Activated CD4-positive, alpha-beta T cell treated with anti-CD3 and anti-CD28 coated beads, Interleukin-2, Interleukin-6, amounts not matched to agents 100 ng/mL and 50 ng/mL, durations not matched to agents 16 hours and 8 hours (primary cell): ENCODE results near the gene RHCE.
A peak's percentile ranks its signal among the peaks of the same experiment; 100 is the strongest.
"Not testable (repeated sequence)": the region's sequence is repeated elsewhere in the genome, so short reads cannot be mapped to it uniquely, and the experiment has no call there.

ENCODE experiments used
- DNase-seq: peaks from one replicate; pipeline ENCODE4 v3.0.0-alpha.2; 2020

Gene RHCE

DNA sequence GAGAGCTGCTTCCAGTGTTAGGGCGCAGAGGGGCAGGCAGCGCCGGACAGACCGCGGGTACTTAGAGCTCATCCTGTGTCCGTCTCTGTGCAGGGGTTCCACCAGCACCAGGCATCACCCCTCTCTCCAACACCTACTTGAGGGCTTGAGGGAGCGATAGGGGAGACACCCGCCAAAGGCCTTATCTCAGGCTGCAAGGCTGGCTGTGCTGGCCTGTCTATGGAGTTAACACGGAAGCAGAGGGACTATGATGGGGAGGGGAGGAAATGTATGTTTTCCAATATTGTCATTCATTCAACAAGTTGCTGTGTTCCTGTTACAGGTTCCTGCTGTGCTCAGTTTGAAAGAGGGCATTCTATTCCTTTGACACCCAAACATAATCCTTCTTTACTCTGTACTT is at the start of gene RHCE:
RHCE (minus strand) TSS at position 111 of the 400 bp plus-strand sequence; CDS start at position 72, 39 bp downstream.
- DNase-seq, result not testable (repeated sequence)

DNA sequence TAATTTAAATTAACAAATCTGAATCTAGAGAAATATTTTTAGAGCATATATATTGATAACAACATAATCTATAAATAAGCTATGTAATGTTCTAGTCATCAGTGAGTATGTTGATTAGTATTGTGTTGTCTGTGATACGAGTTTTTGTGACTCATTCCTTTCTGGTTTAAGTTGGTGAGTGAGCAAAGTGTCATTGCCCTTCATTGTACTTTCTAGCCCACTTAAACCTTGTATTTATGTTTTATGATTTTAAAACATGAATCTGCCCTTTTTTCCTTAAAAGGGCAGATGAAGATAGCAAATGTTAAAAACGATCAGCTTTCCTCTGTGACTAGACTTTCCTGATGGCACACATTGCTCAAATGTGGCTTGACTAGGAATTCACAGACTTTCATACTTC is 48.6 kb upstream of the RHCE start:
- DNase-seq, result no peak

DNA sequence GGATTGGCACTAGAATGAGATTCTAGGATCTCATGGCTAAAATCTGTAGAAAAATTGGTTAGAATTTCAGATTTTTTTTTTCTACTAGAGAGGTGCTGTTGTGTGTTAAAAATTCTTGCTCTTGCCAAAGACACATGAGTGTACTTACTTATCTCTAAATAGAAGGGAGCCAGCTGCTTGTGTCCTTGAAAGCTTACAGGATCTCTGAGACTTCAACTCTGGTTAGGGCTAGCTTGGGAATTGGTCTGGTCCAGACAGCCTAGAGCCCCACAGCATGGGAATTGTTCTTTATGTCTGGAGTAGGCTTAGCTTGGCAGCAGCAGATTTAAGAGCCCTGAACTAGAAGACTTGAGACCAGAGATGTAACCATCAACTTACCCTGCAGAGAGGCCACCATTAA is 47.4 kb upstream of the RHCE start:
- DNase-seq, result no peak

DNA sequence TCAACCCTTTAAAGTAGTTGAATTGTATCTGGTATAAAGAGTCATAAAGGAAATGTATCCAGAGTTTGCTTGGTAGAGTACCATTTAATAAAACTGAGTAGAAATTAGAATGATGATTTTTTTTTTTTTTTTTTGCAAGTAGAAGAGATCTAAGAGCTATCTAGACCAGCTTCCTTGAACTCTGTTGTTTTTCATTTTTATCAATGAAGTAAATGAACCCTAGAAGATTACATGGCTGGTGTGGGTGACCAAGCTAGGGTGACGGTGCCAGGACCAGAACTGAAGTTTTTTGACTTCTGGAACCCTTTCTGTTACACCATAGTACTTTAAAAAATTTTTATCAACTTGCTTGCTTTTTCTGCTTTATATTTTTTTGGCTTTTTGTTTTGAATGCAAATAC is 47.0 kb upstream of the RHCE start:
- DNase-seq, result no peak

DNA sequence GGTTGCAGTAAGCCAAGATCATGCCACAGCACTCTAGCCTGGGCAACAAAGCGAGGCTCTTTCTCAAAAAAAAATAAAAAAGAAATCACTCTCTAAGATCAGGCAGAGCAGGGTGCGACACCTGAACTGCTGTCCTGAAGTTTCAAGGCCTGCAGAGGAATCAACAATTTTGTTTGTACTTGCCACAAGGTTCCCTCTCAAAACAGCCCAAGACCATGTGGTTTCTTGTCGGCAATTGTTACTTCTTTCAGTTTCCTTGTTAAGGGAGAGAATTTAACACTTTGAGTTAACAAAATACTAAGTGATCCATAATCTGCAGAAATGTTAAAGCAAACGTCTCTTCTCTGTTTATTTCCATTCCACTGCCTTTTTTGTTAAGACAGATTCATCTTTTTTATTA is 46.6 kb upstream of the RHCE start:
- peak; percentile 12 for DNase-seq

DNA sequence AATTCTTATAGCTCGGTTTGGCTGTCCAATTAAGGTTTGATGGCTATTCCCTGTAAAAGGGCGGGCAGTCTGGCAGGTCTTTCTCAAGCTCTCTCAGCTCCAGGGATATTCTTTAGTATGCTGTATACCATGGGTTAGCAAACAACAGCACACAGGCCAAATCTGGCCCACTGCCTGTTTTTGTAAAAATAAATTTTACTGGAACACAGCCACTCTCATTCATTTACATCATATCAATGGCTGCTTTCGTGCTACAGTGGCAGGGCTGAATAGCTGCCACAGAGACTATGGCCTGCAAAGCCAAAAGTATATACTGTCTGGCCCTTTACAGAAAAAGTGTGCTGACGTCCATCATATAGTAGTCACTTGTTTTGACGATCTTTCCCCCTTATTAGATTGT is 42.1 kb upstream of the RHCE start:
- DNase-seq, result no peak

DNA sequence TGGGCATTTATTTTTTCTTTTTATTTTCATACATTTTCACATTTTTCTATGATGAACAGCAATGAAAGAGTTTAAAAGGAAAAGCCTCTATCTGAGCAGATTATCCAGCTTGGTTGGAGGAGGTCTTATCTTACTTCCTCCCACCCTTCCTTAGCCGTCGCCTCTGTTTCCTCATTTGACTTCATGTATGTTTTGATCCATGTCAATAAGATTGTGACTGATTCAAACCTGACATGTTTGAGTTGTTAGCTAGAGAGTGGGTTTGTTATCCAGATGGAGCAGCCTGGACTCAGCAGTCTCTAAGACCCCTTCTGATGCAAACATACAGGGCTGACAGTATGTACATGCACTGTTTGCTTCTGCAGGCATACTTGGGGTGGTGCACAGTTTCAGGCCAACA is 41.2 kb upstream of the RHCE start:
- DNase-seq, result no peak

DNA sequence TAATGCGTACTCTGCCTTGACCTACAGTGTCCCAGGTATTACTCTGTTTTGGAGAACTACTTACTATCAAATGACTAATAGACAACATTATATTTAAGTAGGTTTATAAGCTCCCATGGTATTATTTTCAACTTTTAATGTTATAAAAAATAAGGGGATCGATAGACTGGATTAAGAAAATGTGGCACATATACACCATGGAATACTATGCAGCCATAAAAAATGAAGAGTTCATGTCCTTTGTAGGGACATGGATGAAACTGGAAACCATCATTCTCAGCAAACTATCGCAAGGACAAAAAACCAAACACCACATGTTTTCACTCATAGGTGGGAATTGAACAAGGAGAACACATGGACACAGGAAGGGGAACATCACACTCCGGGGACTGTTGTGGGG is 40.2 kb upstream of the RHCE start:
- not testable (repeated sequence) for DNase-seq

DNA sequence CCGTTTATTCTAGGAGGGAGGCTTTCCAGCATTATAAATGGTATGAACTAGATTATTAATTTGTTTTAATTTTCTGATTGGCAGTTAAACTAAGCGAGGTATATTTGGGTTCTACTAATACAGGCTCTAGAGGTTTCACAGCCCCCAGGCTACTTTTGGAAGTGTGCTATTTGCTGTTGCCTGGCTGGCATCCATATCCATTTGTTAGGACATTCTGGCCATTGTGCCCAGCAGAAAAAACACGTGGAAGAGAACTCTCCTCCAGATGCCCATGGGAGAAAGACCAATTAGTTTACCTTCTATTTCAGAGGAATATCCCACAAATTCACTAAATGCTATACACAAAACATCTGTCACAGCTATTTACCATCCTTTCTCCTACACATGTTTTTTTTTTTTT is 39.4 kb upstream of the RHCE start:
- no peak for DNase-seq

DNA sequence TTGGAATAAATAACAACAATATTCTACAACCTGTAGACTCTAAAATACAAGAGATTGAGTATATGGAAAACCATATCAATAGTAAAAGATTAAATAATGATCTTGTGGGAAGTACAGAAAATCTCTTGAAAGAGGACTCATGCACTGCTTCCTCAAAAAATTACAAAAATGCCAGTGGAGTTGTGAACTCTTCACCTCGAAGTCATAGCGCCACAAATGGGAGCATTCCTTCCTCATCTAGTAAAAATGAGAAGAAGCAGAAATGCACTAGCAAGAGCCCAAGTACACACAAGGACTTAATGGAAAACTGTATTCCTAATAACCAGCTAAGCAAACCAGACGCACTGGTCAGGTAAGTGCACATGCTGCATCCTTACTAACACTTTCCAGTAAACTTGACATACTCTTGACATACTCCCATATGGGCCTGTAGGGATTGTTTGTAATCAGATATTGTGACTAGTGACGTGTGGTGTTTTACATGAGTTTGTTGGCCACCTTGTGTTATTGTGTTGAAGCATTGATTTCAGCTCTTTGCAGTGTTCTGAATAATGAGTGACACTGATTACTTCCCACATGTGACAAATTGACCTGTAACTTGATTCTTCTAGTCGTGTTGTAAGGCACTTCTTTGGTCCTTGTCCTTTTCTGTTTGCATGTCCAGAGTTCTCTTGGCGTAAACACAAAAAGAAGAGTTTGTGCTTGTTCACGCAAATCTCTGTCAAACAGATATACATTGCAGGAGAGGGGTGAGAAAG is 38.1 kb upstream of the RHCE start:
- DNase-seq, result no peak

DNA sequence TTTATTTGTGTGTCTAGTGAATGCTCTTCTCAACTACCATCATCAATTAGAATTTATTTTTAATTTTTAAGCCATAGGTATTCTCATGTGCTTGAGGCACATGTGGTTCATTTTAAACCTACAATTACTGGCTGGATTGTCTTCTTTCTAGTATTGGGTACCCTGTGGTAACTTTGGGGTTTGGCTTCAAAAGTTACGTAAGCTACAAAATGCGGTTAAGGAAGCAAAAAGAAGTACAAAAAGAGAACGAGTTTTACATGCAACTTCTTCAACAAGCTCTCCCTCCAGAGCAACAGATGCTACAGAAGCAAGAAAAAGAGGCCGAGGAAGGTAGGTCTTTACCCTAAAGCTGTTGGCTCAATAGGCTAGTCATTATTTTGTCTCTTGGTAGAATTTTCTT is 35.9 kb upstream of the RHCE start:
- no peak for DNase-seq

DNA sequence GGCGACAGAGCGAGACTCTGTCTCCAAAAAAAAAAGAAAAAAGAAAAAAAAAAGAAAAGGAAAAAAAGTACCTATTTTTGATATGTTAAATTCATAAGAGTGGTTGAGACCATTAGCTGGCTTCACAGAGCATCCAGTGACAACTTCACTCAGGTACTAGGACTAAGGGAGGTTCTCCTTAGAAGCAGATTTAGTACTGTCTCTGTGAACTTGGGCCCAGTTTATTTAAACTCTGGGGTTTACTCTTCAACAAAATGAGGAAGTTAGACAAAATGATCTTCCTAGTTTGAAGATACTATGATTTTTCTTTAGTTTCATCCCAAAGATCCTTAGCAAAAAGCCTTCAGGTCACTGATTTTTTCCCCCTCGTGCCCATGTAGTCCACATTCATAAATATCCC is 31.3 kb upstream of the RHCE start:
- no peak for DNase-seq

DNA sequence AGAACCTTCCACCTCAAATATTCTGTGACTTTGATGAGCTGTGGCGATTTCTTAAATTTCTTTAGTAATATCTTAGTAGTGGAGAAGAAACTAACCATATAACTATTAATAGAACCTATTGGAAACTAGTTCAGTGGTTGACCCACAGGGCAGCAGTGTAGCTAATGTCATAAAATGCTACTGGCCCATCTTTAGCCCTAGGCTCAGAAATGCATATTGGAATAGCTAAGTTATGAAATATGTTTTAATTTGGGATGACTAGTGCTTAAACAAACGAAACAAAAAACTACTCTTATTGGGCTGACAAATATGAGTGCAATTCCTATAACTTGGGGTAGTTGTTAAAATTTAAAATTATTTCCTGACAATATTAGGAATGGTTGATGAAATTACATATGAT is 30.3 kb upstream of the RHCE start:
- no peak for DNase-seq

DNA sequence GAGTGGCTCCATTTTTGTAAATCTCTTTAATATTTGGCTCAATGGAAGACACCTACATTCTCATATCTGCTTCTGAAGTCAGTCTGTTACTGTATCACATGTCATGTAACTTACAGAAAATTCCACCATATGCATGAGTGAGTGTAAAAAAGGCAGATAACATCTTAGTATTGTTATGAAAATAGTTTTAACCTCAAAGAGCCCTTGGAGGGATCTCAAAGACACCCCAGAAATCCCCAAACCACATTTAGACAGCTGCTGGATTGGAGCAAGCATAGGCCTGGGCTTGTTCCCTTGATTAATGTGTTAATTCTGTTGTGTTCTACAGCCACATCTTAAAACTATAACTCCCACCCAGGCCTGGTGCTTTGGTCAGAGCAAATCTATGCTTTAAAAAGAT is 26.9 kb upstream of the RHCE start:
- peak; percentile 43 for DNase-seq

DNA sequence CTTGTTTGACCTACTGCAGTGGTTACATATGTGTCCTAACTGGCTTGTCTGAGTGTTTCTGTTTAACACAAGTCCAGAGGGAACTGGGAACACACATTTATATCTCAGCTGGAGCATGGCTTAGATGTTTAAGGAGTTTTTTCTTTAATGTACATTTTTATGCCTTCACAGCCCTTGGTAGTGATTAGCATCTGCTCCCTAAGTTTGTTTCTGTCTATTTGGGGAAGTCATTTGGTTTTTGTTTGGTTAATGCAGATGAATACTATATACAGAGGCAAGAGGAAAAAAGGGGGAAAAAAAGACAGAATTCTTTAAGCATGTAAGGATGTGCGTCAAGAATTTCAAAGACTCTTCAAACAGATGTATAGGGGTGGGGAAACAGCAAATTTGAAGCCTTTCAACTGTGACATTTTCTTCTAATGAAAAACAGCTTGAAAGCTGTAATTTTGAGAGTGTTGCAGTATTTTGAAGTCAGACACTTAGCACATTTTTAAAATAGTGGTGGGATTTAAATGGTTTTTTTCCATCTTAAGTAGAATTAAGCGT is 25.4 kb upstream of the RHCE start:
- DNase-seq, result no peak

DNA sequence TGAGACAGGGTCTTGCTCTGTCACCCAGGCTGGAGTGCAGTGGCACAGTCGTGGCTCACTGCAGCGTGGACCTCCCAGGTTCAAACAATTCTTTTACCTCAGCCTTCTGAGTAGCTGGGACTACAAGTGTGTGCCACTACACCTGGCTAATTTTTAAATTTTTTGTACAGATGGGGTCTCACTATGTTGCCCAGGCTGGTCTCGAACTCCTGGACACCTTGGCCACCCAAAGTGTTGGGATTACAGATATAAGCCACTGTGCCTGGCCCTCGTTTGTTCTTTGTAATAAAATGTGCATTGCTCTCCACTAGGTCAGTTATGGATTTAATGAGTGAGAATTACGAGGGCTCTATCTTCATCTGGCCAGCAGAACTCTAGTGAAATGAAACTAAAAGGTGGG is 24.0 kb upstream of the RHCE start:
- DNase-seq, result not testable (repeated sequence)

DNA sequence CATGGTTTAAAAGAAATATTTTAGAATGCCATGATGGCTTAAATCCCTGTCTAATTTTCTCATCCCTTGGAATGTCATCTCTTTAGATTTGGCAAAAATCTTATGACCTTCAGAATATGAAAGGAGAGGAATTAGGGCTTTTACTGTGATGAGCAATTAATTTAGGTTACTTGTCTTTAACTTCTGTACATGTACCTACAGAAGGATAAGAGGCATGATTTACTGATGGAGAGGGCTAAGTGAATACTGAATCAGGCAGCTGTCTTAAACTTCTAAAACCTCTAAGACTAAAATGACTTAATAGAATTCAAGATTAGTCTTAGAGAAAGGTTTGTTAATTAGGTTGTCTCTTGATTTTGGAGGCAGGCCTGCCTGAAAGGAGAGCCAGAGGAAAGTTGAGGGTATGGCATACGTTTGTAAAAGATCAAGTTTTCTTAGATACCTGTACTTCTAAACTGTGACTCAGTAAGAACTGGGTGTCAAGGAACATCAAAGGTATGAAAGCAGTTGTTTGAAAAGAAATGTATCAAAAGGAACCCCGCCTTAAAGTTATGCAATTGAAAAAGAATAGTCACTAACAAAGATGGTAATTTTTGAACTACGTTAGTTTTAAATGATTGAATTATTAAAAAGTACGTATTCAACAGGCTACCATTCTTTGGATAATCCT is 22.5 kb upstream of the RHCE start:
- DNase-seq, result no peak

DNA sequence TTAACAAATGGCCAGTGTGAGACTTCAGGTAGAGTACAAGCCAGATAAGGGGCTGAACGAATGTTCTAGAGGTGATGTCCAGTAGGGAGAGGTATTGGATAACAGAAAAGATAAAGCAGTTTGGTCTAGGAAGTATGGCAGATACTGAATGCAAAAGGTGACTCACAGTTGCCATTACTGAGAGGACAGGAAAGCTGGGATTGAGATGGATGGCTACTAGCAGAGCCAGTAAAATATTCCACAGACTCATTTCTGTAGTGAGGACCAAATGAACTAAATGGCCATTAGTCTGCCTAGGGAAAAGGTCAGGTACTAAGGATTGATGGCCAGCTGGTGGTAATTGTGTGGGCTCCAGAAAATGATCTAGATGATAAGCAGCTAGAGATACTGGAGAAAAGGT is 21.6 kb upstream of the RHCE start:
- DNase-seq, result no peak

DNA sequence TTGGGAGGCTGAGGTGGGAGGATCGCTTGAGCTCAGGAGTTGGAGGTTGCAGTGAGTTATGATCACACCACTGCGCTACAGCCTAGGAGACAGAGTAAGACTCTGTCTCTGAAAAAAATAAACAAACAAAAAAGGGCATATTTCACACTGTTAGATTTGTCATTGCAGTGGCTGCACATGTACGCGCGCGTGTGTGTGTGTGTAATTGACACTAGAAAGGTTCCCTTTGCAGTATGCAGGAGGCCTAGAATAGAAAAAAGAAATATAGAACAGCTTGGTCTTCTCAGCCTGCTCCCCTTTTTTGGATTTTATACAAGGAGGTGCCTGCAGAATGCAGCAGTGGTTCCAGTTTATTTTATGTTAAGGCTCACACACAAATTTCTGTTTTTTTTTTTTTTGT is 18.7 kb upstream of the RHCE start:
- DNase-seq, result no peak

DNA sequence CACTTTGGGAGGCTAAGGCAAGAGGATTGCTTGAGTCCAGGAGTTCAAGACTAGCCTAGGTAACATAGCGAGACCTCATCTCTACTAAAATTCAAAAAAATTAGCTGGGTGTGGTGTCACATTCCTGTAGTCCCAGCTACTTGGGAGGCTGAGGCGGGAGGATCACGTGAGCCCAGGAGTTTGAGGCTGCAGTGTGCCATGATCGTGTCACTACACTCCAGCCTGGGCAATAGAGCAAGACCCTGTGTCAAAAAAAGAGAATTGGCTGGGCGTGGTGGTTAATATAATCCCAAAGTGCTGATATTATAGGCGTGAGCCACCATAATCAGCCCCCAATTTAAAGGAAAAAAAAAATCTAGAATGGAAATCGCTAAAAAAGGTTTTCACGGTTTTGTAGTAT is 17.0 kb upstream of the RHCE start:
- DNase-seq, result no peak

DNA sequence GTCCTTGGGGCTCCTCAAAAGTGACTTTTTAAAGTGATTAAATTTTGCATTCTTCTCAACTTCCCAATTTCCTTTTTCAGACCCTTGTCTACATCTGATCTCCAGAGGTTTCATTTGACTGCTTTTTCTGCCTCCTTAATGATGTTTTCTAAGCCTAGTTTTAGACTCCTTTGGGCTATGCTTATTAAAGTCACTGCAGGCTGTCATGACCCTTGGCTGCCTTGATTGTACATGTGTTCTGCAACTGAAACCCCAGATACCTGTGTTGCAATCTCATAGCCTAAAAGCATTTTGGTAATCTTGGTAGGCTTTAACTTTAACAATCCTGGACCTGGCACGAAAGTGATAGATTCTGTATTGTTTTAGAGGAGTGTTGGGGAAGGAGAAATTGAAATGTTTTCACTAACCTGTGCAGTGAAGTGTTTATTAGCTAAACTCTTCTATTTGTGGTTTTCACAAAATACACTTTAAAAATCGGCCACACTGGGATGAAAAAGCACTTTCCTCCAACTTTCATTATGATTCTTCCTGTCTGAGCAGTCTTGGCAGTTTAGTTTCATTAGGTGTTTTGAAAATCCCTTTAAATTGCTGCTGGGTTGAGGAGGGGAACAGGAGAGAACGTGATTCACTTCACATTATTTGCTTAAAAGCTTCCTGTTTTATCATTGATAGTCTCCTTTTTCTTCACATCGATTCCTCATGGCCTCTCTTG is 14.9 kb upstream of the RHCE start:
- DNase-seq, result peak; percentile 59

DNA sequence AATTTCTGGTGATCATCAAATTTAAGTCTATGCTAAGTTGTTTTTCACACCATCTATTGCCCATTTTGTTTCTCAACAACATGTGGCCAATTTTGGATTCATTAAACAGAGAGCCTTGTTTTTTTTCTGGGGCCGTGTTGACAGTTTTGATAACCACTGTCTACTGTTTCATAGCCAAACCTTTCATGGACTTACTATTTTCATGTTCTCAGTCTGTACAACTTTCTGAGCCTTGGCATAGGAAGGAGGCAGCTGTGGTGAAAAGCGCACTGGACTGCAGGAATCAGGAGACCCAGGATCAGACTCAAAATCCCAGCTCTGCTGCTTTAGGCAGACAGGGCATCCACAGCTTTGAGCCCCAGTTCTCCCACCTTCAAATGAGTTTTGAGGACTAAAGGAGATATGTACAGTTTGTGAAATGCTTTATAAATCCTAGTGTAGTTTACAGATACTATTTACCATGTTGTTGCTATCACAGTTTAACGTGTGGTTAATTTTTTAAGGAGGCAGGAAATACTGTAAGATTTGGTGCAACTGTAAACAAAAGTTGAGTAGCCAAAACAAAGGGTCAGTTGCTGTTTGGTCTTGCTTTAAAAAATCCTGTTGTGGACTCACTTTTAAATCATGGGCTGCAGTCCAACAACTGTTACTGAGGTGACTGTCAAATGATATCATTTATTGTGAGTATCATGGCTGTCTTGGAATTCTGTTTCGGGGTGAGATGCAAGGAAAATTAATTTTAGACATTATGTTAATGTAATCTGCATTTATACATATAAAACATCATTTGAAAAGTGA is 13.0 kb upstream of the RHCE start:
- no peak for DNase-seq
